Small intestine (tissue), 7 donors: Measurements from ENCODE around the gene EFR3B. TPM values are rescaled to one million over a fixed set of nuclear protein-coding genes. Genes with fewer than 3 reads are reported as not detected.

ENCODE experiments used
- DNase-seq, 2 donors: peaks; one replicate each; pipeline versions ENCODE4 v3.0.0 to v3.0.0-alpha.2; 2013
- FAIRE-seq: peaks from 2 replicates; lab custom pipeline; 2012; peaks lifted over from hg19 to GRCh38; lab: Jason Lieb, UNC
- H3K27ac ChIP-seq, 3 donors: one replicate each; pipeline ENCODE4 v1.5.1; 2013; ENCODE audit warnings: low read length in 2 of 3, mild to moderate bottlenecking in 2 of 3, control low read depth in 1 of 3, inconsistent platforms in 1 of 3, low read depth in 1 of 3, moderate library complexity in 1 of 3
- H3K27me3 ChIP-seq, 3 donors: one replicate each; pipeline ENCODE4 v1.6.1; 2013; ENCODE audit warnings: low read length in 3 of 3, inconsistent platforms in 1 of 3; ENCODE audit not compliant: control insufficient read depth in 3 of 3, insufficient read depth in 3 of 3
- H3K36me3 ChIP-seq, 3 donors: one replicate each; pipeline ENCODE4 v1.6.1; 2013; ENCODE audit warnings: low read length in 3 of 3, inconsistent platforms in 1 of 3, low read depth in 1 of 3, mild to moderate bottlenecking in 1 of 3, moderate library complexity in 1 of 3; ENCODE audit not compliant: control insufficient read depth in 3 of 3, insufficient read depth in 2 of 3
- H3K4me1 ChIP-seq, 3 donors: one replicate each; pipeline ENCODE4 v1.6.1; 2013; ENCODE audit warnings: low read length in 2 of 3, inconsistent platforms in 1 of 3, low read depth in 1 of 3, mild to moderate bottlenecking in 1 of 3, moderate library complexity in 1 of 3; ENCODE audit not compliant: control insufficient read depth in 3 of 3, insufficient read depth in 2 of 3
- H3K4me3 ChIP-seq, 3 donors: one replicate each; pipeline ENCODE4 v1.5.1; 2013; ENCODE audit warnings: low read length in 3 of 3, control low read depth in 1 of 3, inconsistent platforms in 1 of 3, low read depth in 1 of 3, mild to moderate bottlenecking in 1 of 3, moderate library complexity in 1 of 3
- H3K9me3 ChIP-seq, 2 donors: one replicate each; pipeline ENCODE4 v1.6.1; 2013; ENCODE audit warnings: low read depth in 1 of 2, low read length in 1 of 2; ENCODE audit not compliant: control insufficient read depth in 2 of 2, insufficient read depth in 1 of 2
- WGBS, 3 donors: extraction: QIAGEN DNeasy Blood & Tissue Kit; methylation state at CpG; one replicate each; pipeline ENCODE4 v1.1.7; 2013; 5-methylcytosine and 5-hydroxymethylcytosine counted together
- polyA plus RNA-seq, 4 donors: library from polyadenylated mRNA; stranded (reverse) in 3 of 4; unstranded in 1 of 4; fragments of 200-250 nt in 3 of 4; fragments of 120-200 nt in 1 of 4; gene quantifications; one replicate each; pipeline versions ENCODE4 v1.2.1 to v1.2.3, GENCODE V29; 2013
- donor health status: healthy with polysubstance abuse.
- donor health status: control.
- donor health status: control.
- donor health status: Bipolar disorder and iron deficiency.
- donor health status: healthy.

EFR3B gene
- polyA plus RNA-seq, 4 donors = 0.88 to 3.0 TPM; not detected in 2

DNA sequence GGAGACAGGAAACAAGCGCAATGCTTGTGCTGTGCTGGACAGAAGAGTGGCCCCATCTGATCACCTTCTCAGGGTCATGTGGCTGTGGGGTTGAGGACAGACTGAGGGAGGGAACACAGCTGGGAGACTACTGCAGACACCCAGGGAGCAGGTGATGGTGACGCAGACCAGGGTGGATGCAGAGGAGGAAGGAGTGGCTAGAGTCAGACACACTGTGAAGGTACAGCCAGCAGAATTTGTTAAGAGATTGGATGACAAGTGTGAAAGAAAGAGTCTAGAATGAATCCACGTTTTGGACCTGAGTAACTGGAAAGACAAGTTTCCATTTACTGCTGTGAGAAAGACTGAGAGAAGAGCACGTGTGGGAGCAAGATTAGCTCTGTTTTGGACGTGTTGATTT lies 142.4 kb downstream of the EFR3B start:
- Histone ChIP-seq H3K36me3 (no peaks in the 10 kb centered on the region), H3K9me3 (peaks cover 0 to 3% of the 10 kb centered on the region in 2 donors), H3K27ac (no peak overlapping the region), H3K27me3 (no peaks in the 10 kb centered on the region), H3K4me3 (no peak overlapping the region), H3K4me1 (peaks cover 0 to 10% (median 0%) of the 10 kb centered on the region in 3 donors)
- WGBS, 3 donors = 41 to 55% (median 45%) methylated on average over 5 of the region's 5 CpGs
- FAIRE-seq = no peak
- DNase-seq = peak in 1 of 2 donors; percentile 50

DNA sequence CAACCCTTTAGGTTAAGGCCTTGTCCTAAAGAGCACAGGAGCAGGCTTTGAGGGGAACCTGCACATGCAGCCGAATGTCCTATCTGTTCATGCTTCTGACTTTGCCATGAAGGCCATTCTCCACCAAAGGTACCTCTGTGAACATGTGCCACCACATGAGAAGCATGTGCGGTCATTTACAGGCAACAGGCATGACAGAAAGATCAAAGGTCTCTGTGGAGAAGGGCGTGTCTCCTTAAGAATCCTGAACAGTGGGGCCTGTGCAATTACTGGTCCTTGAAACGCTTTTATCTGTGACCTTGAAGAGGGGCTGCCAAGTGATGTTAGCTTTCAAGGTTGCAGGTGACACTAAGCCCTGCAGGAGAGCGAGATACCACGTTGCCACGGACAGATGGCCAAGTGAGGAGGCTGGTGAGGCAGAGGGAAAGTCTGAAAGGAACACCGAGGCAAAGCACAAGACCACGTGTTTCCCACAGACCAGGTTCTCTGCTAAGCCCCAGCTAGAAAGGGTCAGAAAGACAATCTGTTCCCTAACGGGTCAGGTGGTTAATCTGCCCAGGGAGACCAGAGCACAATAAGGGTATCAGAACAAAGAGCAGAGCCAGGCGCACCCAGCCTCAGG lies 146.0 kb downstream of the EFR3B start:
- Histone ChIP-seq H3K4me3 (no peak overlapping the region), H3K27me3 (no peaks in the 10 kb centered on the region), H3K9me3 (peaks cover 0 to 3% of the 10 kb centered on the region in 2 donors), H3K4me1 (peaks cover 0 to 10% (median 0%) of the 10 kb centered on the region in 3 donors), H3K36me3 (no peaks in the 10 kb centered on the region), H3K27ac (no peak overlapping the region)
- FAIRE-seq (no peak), DNase-seq (peak; percentile 71 to 87)
- 32 to 60% (median 46%) methylated on average over 11 of the region's 11 CpGs for WGBS, 3 donors

DNA sequence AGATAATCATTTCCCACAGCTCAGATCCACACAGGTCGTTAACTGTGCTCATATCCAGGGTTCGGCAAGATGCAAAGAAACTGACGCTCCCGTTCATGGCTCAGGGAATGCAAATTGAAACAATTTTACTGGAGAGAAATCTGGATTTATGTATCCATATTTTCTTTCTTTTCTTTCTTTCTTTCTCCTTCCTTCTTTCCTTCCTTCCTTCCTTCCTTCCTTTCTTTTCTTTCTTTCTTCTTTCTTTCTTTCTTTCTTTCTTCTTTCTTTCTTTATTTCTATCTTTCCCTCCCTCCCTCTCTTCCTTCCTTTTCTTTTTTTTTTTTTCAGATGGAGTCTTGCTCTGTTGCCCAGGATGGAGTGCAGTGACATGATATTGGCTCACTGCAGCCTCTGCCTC lies 146.5 kb downstream of the EFR3B start:
- Histone ChIP-seq H3K9me3 (peaks cover 0 to 3% of the 10 kb centered on the region in 2 donors), H3K27ac (no peak overlapping the region), H3K4me1 (peaks cover 0 to 10% (median 0%) of the 10 kb centered on the region in 3 donors), H3K36me3 (no peaks in the 10 kb centered on the region), H3K4me3 (no peak overlapping the region), H3K27me3 (no peaks in the 10 kb centered on the region)
- DNase-seq (no peak), FAIRE-seq (no peak)
- WGBS, 3 donors = 68 to 82% (median 78%) methylated on average over 4 of the region's 4 CpGs

GRCh38 chr2:25190536-25190935 lies 148.7 kb downstream of the EFR3B start:
- Histone ChIP-seq H3K36me3 (no peaks in the 10 kb centered on the region), H3K27ac (no peak overlapping the region), H3K27me3 (no peaks in the 10 kb centered on the region), H3K4me3 (no peak overlapping the region), H3K9me3 (peaks cover 0 to 3% of the 10 kb centered on the region in 2 donors), H3K4me1 (peaks cover 0 to 10% (median 0%) of the 10 kb centered on the region in 3 donors)
- DNase-seq = no peak
- 25 to 68% (median 47%) methylated on average over 5 of the region's 5 CpGs for WGBS, 3 donors
- no peak for FAIRE-seq

- FAIRE-seq = no peak
- 82 to 86% (median 82%) methylated on average over 9 of the region's 9 CpGs for WGBS, 3 donors
- no peaks in the 10 kb centered on the region for H3K9me3 ChIP-seq
Measured at GRCh38 chr2:25194576-25195122, 152.8 kb downstream of the EFR3B start.

DNA sequence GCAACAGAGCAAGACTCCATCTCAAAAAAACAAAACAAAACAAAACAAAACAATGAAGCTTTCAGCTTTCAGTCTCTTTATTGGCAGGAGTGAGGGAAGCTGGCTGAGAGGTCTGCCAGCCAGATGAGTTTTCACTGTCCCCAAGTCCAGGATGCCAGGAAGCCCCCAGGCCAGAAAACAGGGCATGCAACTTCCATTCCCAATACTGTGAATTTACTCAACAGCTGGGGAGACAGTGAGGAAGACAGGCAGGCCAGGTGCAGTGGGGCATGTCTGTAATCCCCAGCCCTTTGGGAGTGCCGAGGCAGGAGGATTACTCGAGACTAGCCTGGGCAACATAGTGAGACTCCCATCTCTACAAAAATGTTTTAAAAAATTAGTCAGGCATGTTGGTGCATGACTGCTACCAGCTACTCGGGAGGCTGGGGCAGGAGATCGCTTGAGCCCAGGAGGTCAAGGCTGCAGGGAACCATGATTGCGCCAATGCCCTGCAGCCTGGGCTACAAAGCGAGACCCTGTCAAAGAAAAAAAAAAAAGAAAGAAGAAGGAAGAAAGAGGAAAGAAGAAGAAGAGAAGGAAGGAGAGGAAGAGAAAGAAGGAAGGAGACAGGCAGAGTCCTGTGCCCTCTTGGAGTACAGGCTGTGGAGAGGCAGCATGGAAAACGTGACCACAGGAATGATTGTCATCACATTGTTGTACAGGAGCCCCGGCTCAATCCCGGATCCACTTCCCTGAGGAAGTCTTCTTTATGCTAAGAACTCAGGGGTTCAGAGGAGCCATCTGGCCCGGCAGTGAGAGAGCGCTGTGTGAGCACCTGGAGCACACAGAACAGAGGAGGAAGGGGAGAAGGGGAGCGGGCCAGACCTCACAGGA lies 155.7 kb downstream of the EFR3B start:
- no peak overlapping the region for H3K4me3 ChIP-seq
- FAIRE-seq (no peak), DNase-seq (peak in 1 of 2 donors; percentile 30)
- no peaks in the 10 kb centered on the region for H3K36me3 ChIP-seq
- H3K9me3 ChIP-seq = no peaks in the 10 kb centered on the region
- H3K27ac ChIP-seq = no peak overlapping the region
- WGBS, 3 donors = 59 to 64% (median 61%) methylated on average over 12 of the region's 12 CpGs
- no peaks in the 10 kb centered on the region for H3K27me3 ChIP-seq
- no peaks in the 10 kb centered on the region for H3K4me1 ChIP-seq

More at GRCh38 chr2:25194576-25195122, 152.8 kb downstream of the EFR3B start:
- Histone ChIP-seq H3K4me3 (no peak overlapping the region), H3K27ac (no peak overlapping the region), H3K27me3 (no peaks in the 10 kb centered on the region), H3K4me1 (no peaks in the 10 kb centered on the region), H3K36me3 (no peaks in the 10 kb centered on the region)
- no peak for DNase-seq

GRCh38 chr2:25198209-25198525 lies 156.3 kb downstream of the EFR3B start:
- no peaks in the 10 kb centered on the region for H3K27me3 ChIP-seq
- FAIRE-seq = no peak
- no peaks in the 10 kb centered on the region for H3K4me1 ChIP-seq
- DNase-seq = no peak
- H3K27ac ChIP-seq = no peak overlapping the region
- no peaks in the 10 kb centered on the region for H3K36me3 ChIP-seq
- no peak overlapping the region for H3K4me3 ChIP-seq
- 52 to 61% (median 53%) methylated on average over 4 of the region's 4 CpGs for WGBS, 3 donors
- H3K9me3 ChIP-seq = no peaks in the 10 kb centered on the region

- Histone ChIP-seq H3K27me3 (no peaks in the 10 kb centered on the region), H3K9me3 (no peaks in the 10 kb centered on the region), H3K27ac (no peak overlapping the region), H3K36me3 (no peaks in the 10 kb centered on the region), H3K4me1 (no peaks in the 10 kb centered on the region), H3K4me3 (no peak overlapping the region)
- DNase-seq (no peak), FAIRE-seq (no peak)
- WGBS, 3 donors = 73 to 81% (median 74%) methylated on average over 5 of the region's 5 CpGs
Measured at GRCh38 chr2:25198576-25198975, 156.7 kb downstream of the EFR3B start.
